Measurements from ENCODE around the gene ASCC3. TPM values are rescaled to one million over a fixed set of nuclear protein-coding genes. Genes with fewer than 3 reads are reported as not detected.

The ASCC3 gene
- total and polyA plus RNA-seq, 3 donors from 2014 or later, result 16.1 to 29.3 (median 29.0) TPM

DNA sequence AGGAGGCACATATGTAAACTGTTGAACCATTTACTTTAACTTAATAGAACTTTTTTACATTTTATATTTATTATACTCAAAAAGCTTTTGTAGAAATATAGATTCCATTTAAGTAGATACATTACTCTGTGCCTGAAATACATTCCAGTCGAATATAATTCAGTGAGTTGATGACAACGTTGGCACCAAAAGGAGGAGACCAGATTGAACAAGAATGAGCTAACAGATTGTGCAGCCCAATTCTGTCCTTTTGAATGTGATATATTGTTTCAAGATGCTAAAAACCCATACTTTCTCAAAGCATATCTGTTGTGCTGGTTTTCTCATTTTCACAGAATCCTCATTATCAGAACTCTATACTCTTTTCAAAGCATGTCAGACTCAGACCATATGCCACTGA, 269.0 kb downstream of the ASCC3 start:
- intact Hi-C loops (cut with DNase I; ENCODE audit: low total_unique reads), result no loop called here
- Histone ChIP-seq H3K27me3 (no peaks in the 10 kb centered on the region), H3K4me3 (no peak overlapping the region), H3K36me3 (ENCODE audit: low read depth, missing control alignments) (no peaks in the 10 kb centered on the region), H3K4me1 (no peaks in the 10 kb centered on the region), H3K9me3 (no peaks in the 10 kb centered on the region), H3K27ac (no peak overlapping the region)
- no peak for DNase-seq
- no peak for TF ChIP-seq POLR2A (IDR thresholded peaks at IDR 0.05)
- WGBS, 2 donors, result 34 to 60% methylated on average over 2 of the region's 2 CpGs

- no peaks in the 10 kb centered on the region for H3K9me3 ChIP-seq
- intact Hi-C loops (cut with DNase I; ENCODE audit: low total_unique reads), result no loop called here
- 83 to 98% methylated on average over 1 of the region's 1 CpG for WGBS, 2 donors
Measured at GRCh38 chr6:100599088-100599770, 281.9 kb downstream of the ASCC3 start.

GRCh38 chr6:100595456-100595855, 285.7 kb downstream of the ASCC3 start:
- no peaks in the 10 kb centered on the region for H3K9me3 ChIP-seq
- no peak overlapping the region for H3K27ac ChIP-seq
- no peaks in the 10 kb centered on the region for H3K27me3 ChIP-seq
- intact Hi-C loops (cut with DNase I; ENCODE audit: low total_unique reads), result no loop called here
- no peaks in the 10 kb centered on the region for H3K4me1 ChIP-seq
- TF ChIP-seq, protein P1, sequence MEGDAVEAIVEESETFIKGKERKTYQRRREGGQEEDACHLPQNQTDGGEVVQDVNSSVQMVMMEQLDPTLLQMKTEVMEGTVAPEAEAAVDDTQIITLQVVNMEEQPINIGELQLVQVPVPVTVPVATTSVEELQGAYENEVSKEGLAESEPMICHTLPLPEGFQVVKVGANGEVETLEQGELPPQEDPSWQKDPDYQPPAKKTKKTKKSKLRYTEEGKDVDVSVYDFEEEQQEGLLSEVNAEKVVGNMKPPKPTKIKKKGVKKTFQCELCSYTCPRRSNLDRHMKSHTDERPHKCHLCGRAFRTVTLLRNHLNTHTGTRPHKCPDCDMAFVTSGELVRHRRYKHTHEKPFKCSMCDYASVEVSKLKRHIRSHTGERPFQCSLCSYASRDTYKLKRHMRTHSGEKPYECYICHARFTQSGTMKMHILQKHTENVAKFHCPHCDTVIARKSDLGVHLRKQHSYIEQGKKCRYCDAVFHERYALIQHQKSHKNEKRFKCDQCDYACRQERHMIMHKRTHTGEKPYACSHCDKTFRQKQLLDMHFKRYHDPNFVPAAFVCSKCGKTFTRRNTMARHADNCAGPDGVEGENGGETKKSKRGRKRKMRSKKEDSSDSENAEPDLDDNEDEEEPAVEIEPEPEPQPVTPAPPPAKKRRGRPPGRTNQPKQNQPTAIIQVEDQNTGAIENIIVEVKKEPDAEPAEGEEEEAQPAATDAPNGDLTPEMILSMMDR (IDR thresholded peaks at IDR 0.05), result no peak
- TF ChIP-seq POLR2A (IDR thresholded peaks at IDR 0.05), result no peak
- no peaks in the 10 kb centered on the region for H3K36me3 ChIP-seq (ENCODE audit: low read depth, missing control alignments)
- no peak for DNase-seq
- H3K4me3 ChIP-seq, result no peak overlapping the region

More at GRCh38 chr6:100599088-100599770, 281.9 kb downstream of the ASCC3 start:
- no peaks in the 10 kb centered on the region for H3K4me1 ChIP-seq
- no peaks in the 10 kb centered on the region for H3K36me3 ChIP-seq (ENCODE audit: low read depth, missing control alignments)
- H3K4me3 ChIP-seq, result no peak overlapping the region
- H3K27me3 ChIP-seq, result no peaks in the 10 kb centered on the region
- H3K27ac ChIP-seq, result no peak overlapping the region
- TF ChIP-seq, protein P1 (IDR thresholded peaks at IDR 0.05), result no peak
- no peak for TF ChIP-seq POLR2A (IDR thresholded peaks at IDR 0.05)
- DNase-seq, result no peak

DNA sequence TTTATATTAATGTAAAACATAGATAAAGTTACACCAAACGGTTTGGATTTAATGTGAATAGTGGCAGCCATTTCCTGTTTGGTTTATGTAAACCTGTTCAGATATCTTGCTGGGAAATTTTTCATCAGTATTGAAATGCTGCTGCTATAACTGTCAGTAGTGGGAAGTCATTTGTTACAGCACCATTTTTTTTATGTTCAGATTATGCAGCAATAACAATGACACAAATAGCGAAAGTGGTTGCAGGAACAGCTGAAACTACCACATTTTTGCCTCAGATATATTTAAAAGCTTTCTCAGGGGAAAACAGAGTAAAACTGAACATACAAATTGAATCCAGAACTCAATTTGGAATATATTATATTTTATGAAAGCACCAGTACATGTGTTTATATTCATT, 287.6 kb downstream of the ASCC3 start:
- no peak for DNase-seq
- Histone ChIP-seq H3K4me3 (no peak overlapping the region), H3K36me3 (ENCODE audit: low read depth, missing control alignments) (no peaks in the 10 kb centered on the region), H3K9me3 (no peaks in the 10 kb centered on the region), H3K27me3 (no peaks in the 10 kb centered on the region), H3K27ac (no peak overlapping the region), H3K4me1 (no peaks in the 10 kb centered on the region)
- WGBS, 2 donors, result 75 to 77% methylated on average over 2 of the region's 2 CpGs
- intact Hi-C loops (cut with DNase I; ENCODE audit: low total_unique reads), result no loop called here
- TF ChIP-seq, protein P1 (IDR thresholded peaks at IDR 0.05), result no peak
- TF ChIP-seq POLR2A (IDR thresholded peaks at IDR 0.05), result no peak

- no peak for TF ChIP-seq POLR2A (IDR thresholded peaks at IDR 0.05)
- TF ChIP-seq, protein P1 (IDR thresholded peaks at IDR 0.05), result no peak
- intact Hi-C loops (cut with DNase I; ENCODE audit: low total_unique reads), result no loop called here
- Histone ChIP-seq H3K27me3 (no peaks in the 10 kb centered on the region), H3K4me3 (no peak overlapping the region), H3K36me3 (ENCODE audit: low read depth, missing control alignments) (no peaks in the 10 kb centered on the region), H3K27ac (no peak overlapping the region), H3K9me3 (no peaks in the 10 kb centered on the region), H3K4me1 (no peaks in the 10 kb centered on the region)
- WGBS, 2 donors, result 75 to 80% methylated on average over 3 of the region's 3 CpGs
- no peak for DNase-seq
Measured at GRCh38 chr6:100592929-100593328, 288.2 kb downstream of the ASCC3 start.

Measured in testis (tissue), 3 donors.